ENCODE data around the gene LMOD2.

DNA sequence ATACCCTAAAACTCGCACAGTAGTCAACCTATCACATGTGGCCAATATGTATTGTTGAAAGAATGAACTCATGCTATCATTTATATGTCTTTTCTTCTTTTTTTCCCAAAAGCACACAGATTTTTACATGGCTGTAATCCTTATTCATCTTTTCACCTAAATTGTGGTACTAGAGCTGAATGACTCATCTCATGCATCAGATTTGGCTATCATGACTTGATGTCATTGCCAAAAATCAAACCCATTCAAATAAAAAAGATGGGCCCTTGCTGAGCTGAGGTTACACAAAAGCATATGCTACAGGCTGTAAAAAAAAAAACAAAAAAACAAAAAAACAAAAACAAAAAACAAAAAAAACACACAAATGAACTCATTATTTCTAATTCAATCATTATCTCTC lies 3.3 kb upstream of the LMOD2 start:
- TF ChIP-seq MAFK (IDR thresholded peaks at IDR 0.05; ENCODE audit: partially characterized antibody): no peak
- TF ChIP-seq, protein P1, sequence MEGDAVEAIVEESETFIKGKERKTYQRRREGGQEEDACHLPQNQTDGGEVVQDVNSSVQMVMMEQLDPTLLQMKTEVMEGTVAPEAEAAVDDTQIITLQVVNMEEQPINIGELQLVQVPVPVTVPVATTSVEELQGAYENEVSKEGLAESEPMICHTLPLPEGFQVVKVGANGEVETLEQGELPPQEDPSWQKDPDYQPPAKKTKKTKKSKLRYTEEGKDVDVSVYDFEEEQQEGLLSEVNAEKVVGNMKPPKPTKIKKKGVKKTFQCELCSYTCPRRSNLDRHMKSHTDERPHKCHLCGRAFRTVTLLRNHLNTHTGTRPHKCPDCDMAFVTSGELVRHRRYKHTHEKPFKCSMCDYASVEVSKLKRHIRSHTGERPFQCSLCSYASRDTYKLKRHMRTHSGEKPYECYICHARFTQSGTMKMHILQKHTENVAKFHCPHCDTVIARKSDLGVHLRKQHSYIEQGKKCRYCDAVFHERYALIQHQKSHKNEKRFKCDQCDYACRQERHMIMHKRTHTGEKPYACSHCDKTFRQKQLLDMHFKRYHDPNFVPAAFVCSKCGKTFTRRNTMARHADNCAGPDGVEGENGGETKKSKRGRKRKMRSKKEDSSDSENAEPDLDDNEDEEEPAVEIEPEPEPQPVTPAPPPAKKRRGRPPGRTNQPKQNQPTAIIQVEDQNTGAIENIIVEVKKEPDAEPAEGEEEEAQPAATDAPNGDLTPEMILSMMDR (IDR thresholded peaks at IDR 0.05): no peak
- TF ChIP-seq, protein P2, sequence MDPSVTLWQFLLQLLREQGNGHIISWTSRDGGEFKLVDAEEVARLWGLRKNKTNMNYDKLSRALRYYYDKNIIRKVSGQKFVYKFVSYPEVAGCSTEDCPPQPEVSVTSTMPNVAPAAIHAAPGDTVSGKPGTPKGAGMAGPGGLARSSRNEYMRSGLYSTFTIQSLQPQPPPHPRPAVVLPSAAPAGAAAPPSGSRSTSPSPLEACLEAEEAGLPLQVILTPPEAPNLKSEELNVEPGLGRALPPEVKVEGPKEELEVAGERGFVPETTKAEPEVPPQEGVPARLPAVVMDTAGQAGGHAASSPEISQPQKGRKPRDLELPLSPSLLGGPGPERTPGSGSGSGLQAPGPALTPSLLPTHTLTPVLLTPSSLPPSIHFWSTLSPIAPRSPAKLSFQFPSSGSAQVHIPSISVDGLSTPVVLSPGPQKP (IDR thresholded peaks at IDR 0.05; ENCODE audit: low read depth, low read length): no peak

All from A549 (cell line).